A673 (cell line): Measurements from ENCODE around the gene CCDC110. TPM values are rescaled to one million over a fixed set of nuclear protein-coding genes. Genes with fewer than 3 reads are reported as not detected.

Experiments
- BruUV-seq: library from RNA; stranded (reverse); fragments of 400-500 nt; replicated peaks from 2 replicates; lab custom pipeline; 2021; lab: Mats Ljungman, UMichigan
- CTCF ChIA-PET: fragments of 300-600 bp; sonication (Branson Sonifier 250); formaldehyde crosslinking; loops from one replicate; lab custom pipeline; 2022; ENCODE audit warnings: antibody characterized with exemption; lab: Charles Lee
- POLR2A ChIA-PET: fragments of 300-600 bp; sonication (Branson Sonifier 250); formaldehyde crosslinking; loops from one replicate; lab custom pipeline; 2022; ENCODE audit warnings: antibody characterized with exemption; ENCODE audit not compliant: low non-redundant PET; lab: Charles Lee
- DNase-seq: peaks from one replicate; pipeline ENCODE4 v3.0.0-alpha.2; 2015; ENCODE audit warnings: low spot score
- H3K27ac ChIP-seq: fragments of 200-600 bp; sonication (generic); 2 replicates; pipeline ENCODE4 v1.5.1; 2016; ENCODE audit warnings: mixed run types, low read depth, mild to moderate bottlenecking, mixed read lengths, antibody characterized with exemption, low read length; ENCODE audit not compliant: poor library complexity, severe bottlenecking
- H3K27me3 ChIP-seq: fragments of 200-600 bp; sonication (generic); replicated peaks from 2 replicates; pipeline ENCODE4 v1.6.1; 2017; ENCODE audit warnings: mixed run types, low read depth, mild to moderate bottlenecking, mixed read lengths, antibody characterized with exemption, low read length; ENCODE audit not compliant: insufficient read depth, poor library complexity
- H3K36me3 ChIP-seq: fragments of 200-600 bp; sonication (generic); 2 replicates; pipeline ENCODE4 v1.6.1; 2016; ENCODE audit warnings: mixed run types, mild to moderate bottlenecking, mixed read lengths, antibody characterized with exemption, low read length; ENCODE audit not compliant: insufficient read depth, poor library complexity, severe bottlenecking
- H3K4me1 ChIP-seq: fragments of 200-600 bp; sonication (generic); 2 replicates; pipeline ENCODE4 v1.6.1; 2017; ENCODE audit warnings: mixed run types, mild to moderate bottlenecking, mixed read lengths, antibody characterized with exemption, low read length; ENCODE audit not compliant: insufficient read depth, poor library complexity, severe bottlenecking
- H3K4me3 ChIP-seq: fragments of 200-600 bp; sonication (generic); 2 replicates; pipeline ENCODE4 v1.5.1; 2016; ENCODE audit warnings: low read depth, mixed run types, mild to moderate bottlenecking, mixed read lengths, low read length; ENCODE audit not compliant: poor library complexity, severe bottlenecking
- H3K9me3 ChIP-seq: fragments of 200-600 bp; sonication (generic); 2 replicates; pipeline ENCODE4 v1.6.1; 2016; ENCODE audit warnings: mixed run types, low read depth, mild to moderate bottlenecking, mixed read lengths, antibody characterized with exemption, low read length; ENCODE audit not compliant: poor library complexity, severe bottlenecking
- EZH2 ChIP-seq: fragments of 200-600 bp; sonication (generic); IDR thresholded peaks from 2 replicates; pipeline ENCODE4 v1.6.1; 2017; ENCODE audit warnings: borderline replicate concordance, low read depth, mild to moderate bottlenecking, mixed read lengths, antibody characterized with exemption, low read length; ENCODE audit not compliant: poor library complexity, severe bottlenecking
- intact Hi-C: fragments of 100-400 bp; cut with micrococcal nuclease; formaldehyde crosslinking; loops from one replicate; pipeline ENCODE4 v1.10.0; 2022; ENCODE audit not compliant: unreplicated experiment
- total RNA-seq: library from RNA; stranded (reverse); gene quantifications from 2 replicates; pipeline ENCODE4 v1.2.3, GENCODE V29; 2021
- TF ChIP-seq, protein P1 (sequence below): fragments of 300-800, 200-600 bp; sonication (generic); conservative IDR thresholded peaks from 2 replicates; pipeline ENCODE4 v1.5.1; 2017; ENCODE audit warnings: low read depth, mild to moderate bottlenecking, antibody characterized with exemption, low read length, moderate library complexity, mixed read lengths

Gene CCDC110
- total RNA-seq, 1 experiment from 2014 or later = not detected

DNA sequence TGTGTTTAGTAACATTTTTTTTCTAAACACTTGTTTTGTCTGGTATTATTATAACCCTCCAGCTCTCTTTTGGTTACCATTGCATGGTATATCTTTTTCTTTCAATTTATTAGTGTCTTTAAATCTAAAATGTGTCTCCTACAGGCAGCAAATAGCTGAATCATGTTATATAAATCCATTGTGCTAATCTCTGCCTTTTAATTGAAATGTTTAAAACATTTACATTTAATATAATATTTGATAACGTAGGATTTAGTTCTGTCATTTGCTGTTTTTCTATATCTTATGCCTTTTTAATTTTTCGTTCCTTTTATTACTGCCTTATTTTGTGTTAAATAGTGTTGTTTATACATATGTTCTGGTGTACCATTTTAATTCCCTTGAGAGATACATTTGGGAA is 17.1 kb upstream of the CCDC110 start:
- Histone ChIP-seq H3K27me3 (no peaks in the 10 kb centered on the region), H3K9me3 (no peaks in the 10 kb centered on the region), H3K4me3 (no peak overlapping the region), H3K4me1 (no peaks in the 10 kb centered on the region), H3K27ac (no peak overlapping the region), H3K36me3 (no peaks in the 10 kb centered on the region)
- intact Hi-C loops = no loop called here
- POLR2A ChIA-PET = no interaction called here
- TF ChIP-seq, protein P1, sequence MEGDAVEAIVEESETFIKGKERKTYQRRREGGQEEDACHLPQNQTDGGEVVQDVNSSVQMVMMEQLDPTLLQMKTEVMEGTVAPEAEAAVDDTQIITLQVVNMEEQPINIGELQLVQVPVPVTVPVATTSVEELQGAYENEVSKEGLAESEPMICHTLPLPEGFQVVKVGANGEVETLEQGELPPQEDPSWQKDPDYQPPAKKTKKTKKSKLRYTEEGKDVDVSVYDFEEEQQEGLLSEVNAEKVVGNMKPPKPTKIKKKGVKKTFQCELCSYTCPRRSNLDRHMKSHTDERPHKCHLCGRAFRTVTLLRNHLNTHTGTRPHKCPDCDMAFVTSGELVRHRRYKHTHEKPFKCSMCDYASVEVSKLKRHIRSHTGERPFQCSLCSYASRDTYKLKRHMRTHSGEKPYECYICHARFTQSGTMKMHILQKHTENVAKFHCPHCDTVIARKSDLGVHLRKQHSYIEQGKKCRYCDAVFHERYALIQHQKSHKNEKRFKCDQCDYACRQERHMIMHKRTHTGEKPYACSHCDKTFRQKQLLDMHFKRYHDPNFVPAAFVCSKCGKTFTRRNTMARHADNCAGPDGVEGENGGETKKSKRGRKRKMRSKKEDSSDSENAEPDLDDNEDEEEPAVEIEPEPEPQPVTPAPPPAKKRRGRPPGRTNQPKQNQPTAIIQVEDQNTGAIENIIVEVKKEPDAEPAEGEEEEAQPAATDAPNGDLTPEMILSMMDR = no peak
- TF ChIP-seq EZH2 = no peak
- no peak for DNase-seq
- CTCF ChIA-PET = no interaction called here
- no TSS peak for BruUV-seq

- Histone ChIP-seq H3K4me3 (no peak overlapping the region), H3K36me3 (no peaks in the 10 kb centered on the region), H3K9me3 (no peaks in the 10 kb centered on the region), H3K4me1 (no peaks in the 10 kb centered on the region), H3K27ac (no peak overlapping the region), H3K27me3 (peaks cover 14% of the 10 kb centered on the region)
- no peak for DNase-seq
- CTCF ChIA-PET = no interaction called here
- POLR2A ChIA-PET = interaction anchor here (0.6 kb wide), 1 partner anchor 35 kb away, joined by 3 read pairs; no protein-coding TSS in a partner anchor
- intact Hi-C loops = no loop called here
- TF ChIP-seq, protein P1 = no peak
- TF ChIP-seq EZH2 = no peak
- BruUV-seq = no TSS peak
Measured at GRCh38 chr4:185481401-185481800, 9.9 kb upstream of the CCDC110 start.

DNA sequence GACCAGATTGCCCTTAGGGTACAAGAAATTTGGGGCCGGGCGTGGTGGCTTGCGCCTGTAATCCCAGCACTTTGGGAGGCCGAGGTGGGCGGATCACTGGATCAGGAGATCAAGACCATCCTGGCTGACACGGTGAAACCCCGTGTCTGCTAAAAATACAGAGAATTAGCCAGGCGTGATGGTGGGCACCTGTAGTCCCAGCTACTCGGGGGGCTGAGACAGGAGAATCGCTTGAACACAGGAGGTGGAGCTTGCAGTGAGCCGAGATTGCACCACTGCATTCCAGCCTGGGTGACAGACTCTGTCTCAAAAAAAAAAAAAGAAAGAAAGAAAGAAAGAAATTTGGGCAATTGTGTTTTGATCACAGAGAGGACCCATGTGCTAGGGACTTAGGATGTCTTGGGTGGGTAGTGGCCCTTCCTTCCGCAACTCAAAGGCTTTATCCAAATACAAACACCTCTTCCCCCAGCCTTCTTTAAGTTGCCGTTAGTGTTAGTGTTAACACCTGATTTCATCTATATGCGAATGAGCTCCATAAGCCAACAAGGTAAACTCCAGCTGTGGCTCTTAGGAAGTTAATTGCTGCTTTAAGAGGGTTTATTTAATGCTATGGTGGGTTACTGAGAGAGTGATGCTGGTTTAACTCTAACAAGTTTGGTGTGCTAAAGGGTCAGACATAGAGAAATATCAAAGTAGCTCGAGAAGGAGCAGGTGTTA is 8.6 kb upstream of the CCDC110 start:
- Histone ChIP-seq H3K9me3 (no peaks in the 10 kb centered on the region), H3K4me1 (no peaks in the 10 kb centered on the region), H3K36me3 (no peaks in the 10 kb centered on the region), H3K27me3 (peaks cover 14% of the 10 kb centered on the region), H3K27ac (no peak overlapping the region), H3K4me3 (no peak overlapping the region)
- BruUV-seq = no TSS peak
- no peak for TF ChIP-seq EZH2
- TF ChIP-seq, protein P1 = no peak
- no peak for DNase-seq
- intact Hi-C loops = no loop called here
- POLR2A ChIA-PET = no interaction called here
- CTCF ChIA-PET = no interaction called here
